Naive B cell (primary cell): Measurements from ENCODE around the gene MDM2. TPM values are rescaled to one million over a fixed set of nuclear protein-coding genes. Genes with fewer than 3 reads are reported as not detected.
"Not testable (repeated sequence)": the region's sequence is repeated elsewhere in the genome, so short reads cannot be mapped to it uniquely, and the experiment has no call there.

Experiments
- ATAC-seq, 2 donors: fragments of 150-1000 bp; cut with Tn5 transposase; 2 replicates each; pipeline ENCODE4 v1.10.0; 2021; ENCODE audit warnings: low read depth in 2 of 2, mild to moderate bottlenecking in 2 of 2, moderate library complexity in 2 of 2
- DNase-seq: peaks from one replicate; pipeline ENCODE4 v3.0.0; 2022
- H3K27ac Mint-ChIP-seq, 6 donors: one replicate each; pipeline ENCODE4 v1.8.0; 2020 to 2022; ENCODE audit warnings: mild to moderate bottlenecking in 6 of 6, mixed read lengths in 6 of 6, moderate library complexity in 5 of 6, inconsistent platforms in 2 of 6
- H3K27me3 Mint-ChIP-seq, 3 donors: one replicate each; pipeline ENCODE4 v1.8.0; 2021 to 2022; ENCODE audit warnings: mixed read lengths in 3 of 3, mild to moderate bottlenecking in 1 of 3
- H3K36me3 Mint-ChIP-seq, 2 donors: one replicate each; pipeline ENCODE4 v1.8.0; 2020 to 2022; ENCODE audit warnings: mixed read lengths in 2 of 2, inconsistent platforms in 1 of 2, mild to moderate bottlenecking in 1 of 2
- H3K4me1 Mint-ChIP-seq, 3 donors: one replicate each; pipeline ENCODE4 v1.8.0; 2020 to 2022; ENCODE audit warnings: mixed read lengths in 3 of 3, inconsistent platforms in 1 of 3, mild to moderate bottlenecking in 1 of 3, moderate library complexity in 1 of 3
- H3K4me3 Mint-ChIP-seq, 8 donors: one replicate each; pipeline ENCODE4 v1.8.0; 2020 to 2022; ENCODE audit warnings: mild to moderate bottlenecking in 8 of 8, mixed read lengths in 8 of 8, moderate library complexity in 8 of 8, inconsistent platforms in 2 of 8
- H3K9me3 Mint-ChIP-seq, 7 donors: one replicate each; pipeline ENCODE4 v1.8.0; 2020 to 2022; ENCODE audit warnings: mixed read lengths in 7 of 7, mild to moderate bottlenecking in 5 of 7, inconsistent platforms in 2 of 7, moderate library complexity in 1 of 7
- polyA plus RNA-seq, 6 donors: library from polyadenylated mRNA; unstranded; fragments of 300-500 nt; fragmentation: Illumina TruSeq; gene quantifications; one replicate each; pipeline ENCODE4 v1.2.3, GENCODE V29; 2021; ENCODE audit warnings: low read depth in 6 of 6

MDM2 gene
- polyA plus RNA-seq, 6 donors from 2014 or later, result 21.6 to 31.1 (median 25.6) TPM

DNA sequence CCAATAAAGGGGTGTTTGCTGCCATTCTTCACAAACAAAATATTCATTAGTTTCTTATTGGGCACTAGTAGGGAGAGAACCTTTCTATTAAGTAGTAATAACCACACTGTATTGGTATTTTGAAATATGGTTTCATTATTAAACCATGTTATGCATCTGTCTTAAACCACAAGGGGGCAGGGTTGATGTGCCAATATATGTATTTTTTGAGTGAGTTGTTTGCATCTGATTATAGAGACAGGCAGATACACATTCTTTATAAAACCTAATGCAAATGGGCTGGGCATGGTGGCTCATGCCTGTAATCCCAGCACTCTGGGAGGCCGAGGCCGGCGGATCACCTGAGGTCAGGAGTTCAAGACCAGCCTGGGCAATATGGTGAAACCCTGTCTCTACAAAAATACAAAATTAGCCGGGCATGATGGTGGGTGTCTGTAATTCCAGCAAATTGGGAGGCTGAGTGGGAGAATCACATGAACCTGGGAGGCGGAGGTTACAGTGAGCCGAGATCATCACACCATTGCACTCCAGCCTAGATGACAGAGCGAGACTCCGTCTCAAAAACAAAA, 56.0 kb downstream of the MDM2 start:
- DNase-seq (peak; percentile 44), ATAC-seq (peak; percentile 49 to 51)
- H3K9me3 Mint-ChIP-seq, H3K4me1 Mint-ChIP-seq, H3K27me3 Mint-ChIP-seq, H3K36me3 Mint-ChIP-seq, H3K4me3 Mint-ChIP-seq: not testable (repeated sequence)
- H3K27ac Mint-ChIP-seq, result peak overlapping the region in 1 of 6 donors; percentile 67

DNA sequence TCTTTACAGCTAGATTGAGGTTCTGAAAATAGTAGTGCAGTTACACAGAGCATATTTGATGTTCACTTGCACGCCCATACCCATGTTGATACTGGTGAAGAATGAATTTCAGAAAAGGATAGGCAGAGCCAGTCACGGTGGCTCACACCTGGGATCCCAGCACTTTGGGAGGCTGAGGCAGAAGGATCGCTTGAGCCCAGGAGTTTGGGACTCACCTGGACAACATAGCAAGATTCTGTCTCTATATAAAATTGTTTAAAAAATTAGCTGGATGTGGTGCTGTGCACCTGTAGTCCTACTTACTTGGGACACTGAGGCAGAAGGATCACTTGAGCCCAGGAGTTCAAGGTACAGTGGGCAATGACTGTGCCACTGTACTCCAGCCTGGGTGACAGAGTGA, 56.6 kb downstream of the MDM2 start:
- H3K36me3 Mint-ChIP-seq, result no peaks in the 10 kb centered on the region
- H3K4me3 Mint-ChIP-seq, result no peak overlapping the region
- H3K4me1 Mint-ChIP-seq, result peaks cover 0 to 7% (median 0%) of the 10 kb centered on the region in 3 donors
- H3K9me3 Mint-ChIP-seq, result no peaks in the 10 kb centered on the region
- H3K27ac Mint-ChIP-seq, result no peak overlapping the region
- ATAC-seq (no peak), DNase-seq (no peak)
- no peaks in the 10 kb centered on the region for H3K27me3 Mint-ChIP-seq

DNA sequence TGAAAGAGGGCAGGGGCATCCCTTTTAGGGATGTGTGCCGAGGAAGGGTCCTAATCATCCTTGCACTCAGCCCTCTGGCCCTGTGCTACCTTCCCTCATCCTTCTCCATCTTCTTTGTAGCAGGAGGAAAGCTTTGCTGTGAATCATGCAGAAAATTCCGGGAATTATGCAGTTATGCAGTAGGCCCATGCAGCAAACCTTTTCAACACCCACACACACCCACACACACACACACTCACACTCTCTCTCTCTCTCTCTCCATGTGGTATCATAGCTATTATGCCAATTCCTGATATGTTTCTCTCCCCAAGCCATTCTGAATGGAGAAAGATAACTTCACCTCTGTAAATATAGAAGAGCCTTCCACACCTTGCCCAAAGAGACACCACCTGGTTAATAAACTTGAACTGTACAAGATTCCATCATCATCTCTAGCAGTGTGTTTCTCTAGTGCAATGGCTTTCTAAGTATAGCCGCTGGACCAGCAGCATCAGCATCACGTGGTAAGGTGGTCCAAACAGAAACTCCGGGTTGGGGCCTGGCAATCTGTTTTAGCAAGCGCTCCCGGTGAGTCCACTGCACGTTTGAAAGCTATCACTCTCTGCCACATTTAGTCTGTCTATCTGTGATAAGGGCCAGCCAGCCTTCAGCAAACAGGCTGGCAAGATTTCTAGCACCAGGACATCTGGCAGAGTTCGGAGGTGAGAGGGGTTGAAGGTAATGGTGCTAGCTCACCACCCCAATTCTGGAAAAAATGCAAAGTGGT, 57.6 kb downstream of the MDM2 start:
- H3K36me3 Mint-ChIP-seq, result no peaks in the 10 kb centered on the region
- H3K9me3 Mint-ChIP-seq, result no peaks in the 10 kb centered on the region

DNA sequence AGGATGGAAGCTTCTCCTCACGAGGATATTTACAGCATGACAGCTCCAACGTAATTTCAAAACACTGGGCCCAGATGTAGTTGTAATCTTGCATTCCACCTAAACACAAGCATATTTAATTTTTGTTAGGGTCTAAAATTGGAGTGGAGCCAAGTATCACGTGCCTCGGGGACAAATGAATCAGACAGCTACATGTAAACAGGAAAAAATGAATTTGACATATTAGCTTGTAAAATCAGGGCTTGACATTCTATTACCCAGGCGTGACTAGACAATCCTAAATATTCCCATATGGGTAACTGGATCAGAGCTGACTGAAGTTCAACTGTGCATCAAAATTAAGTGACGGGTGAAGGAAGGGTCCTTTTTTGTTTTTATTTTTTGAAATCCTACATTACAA, 59.0 kb downstream of the MDM2 start:
- DNase-seq (no peak), ATAC-seq (no peak)
- Mint-ChIP-seq H3K27me3 (no peaks in the 10 kb centered on the region), H3K4me1 (peaks cover 0 to 6% (median 4%) of the 10 kb centered on the region in 3 donors), H3K9me3 (no peaks in the 10 kb centered on the region), H3K4me3 (no peak overlapping the region), H3K36me3 (no peaks in the 10 kb centered on the region), H3K27ac (no peak overlapping the region)

More for the DNA sequence above, 57.6 kb downstream of the MDM2 start:
- Mint-ChIP-seq H3K27ac (peak overlapping the region in 1 of 6 donors; percentile 43), H3K4me3 (peak overlapping the region in 1 of 8 donors; percentile 42), H3K27me3 (no peaks in the 10 kb centered on the region), H3K4me1 (peaks cover 0 to 7% (median 0%) of the 10 kb centered on the region in 3 donors)
- DNase-seq, result no peak
- no peak for ATAC-seq

DNA sequence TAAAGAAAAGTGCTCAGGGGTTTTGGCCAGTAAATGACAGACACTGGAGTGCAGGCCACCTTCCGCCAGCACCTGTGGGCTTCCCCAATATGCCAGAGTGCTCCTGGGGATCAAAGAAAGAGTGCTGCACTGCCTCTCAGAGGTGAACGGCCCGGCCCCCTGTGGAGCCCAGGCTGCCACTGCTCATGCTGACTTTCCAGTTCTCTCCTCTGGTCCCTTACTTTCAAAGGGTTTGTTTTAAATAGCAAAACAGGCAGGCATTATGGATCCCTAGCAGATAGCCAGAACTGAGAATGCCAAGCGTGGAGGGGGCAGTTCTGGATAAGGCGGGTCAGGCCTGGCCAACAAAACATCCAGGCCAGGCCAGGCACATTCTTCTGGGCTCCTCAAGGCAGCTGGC, 59.6 kb downstream of the MDM2 start:
- no peaks in the 10 kb centered on the region for H3K9me3 Mint-ChIP-seq
- DNase-seq, result no peak
- H3K27me3 Mint-ChIP-seq, result no peaks in the 10 kb centered on the region
- peaks cover 0 to 6% (median 3%) of the 10 kb centered on the region in 3 donors for H3K4me1 Mint-ChIP-seq
- H3K36me3 Mint-ChIP-seq, result no peaks in the 10 kb centered on the region
- H3K4me3 Mint-ChIP-seq, result no peak overlapping the region
- ATAC-seq, result no peak
- H3K27ac Mint-ChIP-seq, result peak overlapping the region in 1 of 6 donors; percentile 17

DNA sequence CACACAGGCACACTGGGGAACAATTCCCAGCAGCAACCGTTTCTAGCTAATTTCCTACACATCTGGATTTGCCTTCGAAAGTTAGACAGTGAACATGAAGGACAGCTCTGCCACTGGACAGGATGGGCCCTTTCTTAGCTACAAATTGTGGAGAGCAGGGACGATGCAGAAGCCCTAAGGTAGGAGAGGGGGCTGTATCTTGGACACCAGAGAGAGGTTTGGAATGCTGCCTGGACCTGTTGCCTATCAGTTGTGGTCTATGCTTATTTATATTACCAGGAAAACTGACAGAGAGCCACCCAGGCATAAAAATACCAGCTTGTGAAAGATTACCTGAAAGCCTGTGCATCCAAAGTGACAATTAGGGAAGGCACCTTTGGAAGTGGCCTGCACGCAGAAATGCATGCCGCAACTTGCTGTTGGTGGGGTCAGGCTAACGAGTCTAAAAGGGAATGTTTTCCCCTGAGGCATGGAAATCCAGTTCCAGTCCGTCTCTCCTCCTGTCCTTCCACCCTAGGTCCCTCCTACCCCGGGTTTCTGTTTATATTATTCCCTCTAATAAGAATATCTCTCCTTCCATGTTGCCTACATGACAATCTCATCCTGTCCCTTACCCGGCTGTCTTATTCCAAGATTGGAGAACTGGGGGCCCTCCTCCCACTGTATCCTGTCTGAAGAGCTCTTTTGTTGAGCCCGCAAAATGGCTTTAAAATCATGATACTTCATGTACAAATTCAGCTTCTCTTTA, 60.2 kb downstream of the MDM2 start:
- Mint-ChIP-seq H3K36me3 (no peaks in the 10 kb centered on the region), H3K4me3 (no peak overlapping the region), H3K9me3 (no peaks in the 10 kb centered on the region), H3K4me1 (peaks cover 0 to 6% (median 3%) of the 10 kb centered on the region in 3 donors), H3K27ac (no peak overlapping the region), H3K27me3 (no peaks in the 10 kb centered on the region)
- DNase-seq (no peak), ATAC-seq (no peak)

DNA sequence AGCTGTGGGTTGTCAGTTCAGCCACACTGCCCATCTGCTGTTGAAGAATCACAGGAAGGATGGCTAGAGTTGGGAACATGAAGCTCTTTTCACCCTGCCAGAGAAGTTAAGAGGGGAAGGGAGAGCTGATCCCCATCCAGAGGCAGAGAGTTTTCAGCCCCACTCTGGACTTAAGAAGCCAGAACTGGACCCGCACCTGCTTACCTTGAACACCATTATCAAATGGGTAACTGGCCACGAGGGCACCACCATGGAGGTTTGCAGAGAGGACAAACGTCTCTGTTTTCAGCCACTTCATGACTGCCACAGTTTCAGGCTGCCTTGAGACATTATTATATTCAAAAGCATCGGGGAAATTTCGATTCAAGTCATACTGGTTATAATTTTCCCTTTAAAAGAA, 62.0 kb downstream of the MDM2 start:
- no peak overlapping the region for H3K4me3 Mint-ChIP-seq
- H3K27me3 Mint-ChIP-seq, result no peaks in the 10 kb centered on the region
- H3K27ac Mint-ChIP-seq, result no peak overlapping the region
- H3K9me3 Mint-ChIP-seq, result no peaks in the 10 kb centered on the region
- DNase-seq (no peak), ATAC-seq (no peak)
- H3K4me1 Mint-ChIP-seq, result peaks cover 0 to 6% (median 1%) of the 10 kb centered on the region in 3 donors
- H3K36me3 Mint-ChIP-seq, result no peaks in the 10 kb centered on the region

DNA sequence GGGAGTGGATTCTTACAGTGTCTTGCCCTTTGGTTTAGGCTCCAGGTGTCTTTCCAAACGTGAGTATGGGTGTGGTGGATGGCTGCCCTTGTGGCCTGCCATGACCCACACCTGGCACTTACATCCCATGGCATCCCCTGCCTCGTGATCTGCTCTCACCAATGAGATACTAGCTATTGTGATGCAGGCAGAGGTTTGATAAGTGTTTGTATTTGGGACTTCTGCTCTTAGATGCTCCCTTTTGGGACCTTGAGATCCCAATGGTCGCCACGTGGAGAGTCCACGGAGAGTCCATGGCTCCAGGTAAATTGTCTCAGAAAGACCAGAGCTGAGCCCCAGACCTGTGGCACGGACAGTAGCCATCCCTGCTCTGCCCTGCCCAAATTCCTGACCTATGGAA, 62.5 kb downstream of the MDM2 start:
- no peak for DNase-seq
- no peak overlapping the region for H3K27ac Mint-ChIP-seq
- no peaks in the 10 kb centered on the region for H3K9me3 Mint-ChIP-seq
- no peak overlapping the region for H3K4me3 Mint-ChIP-seq
- H3K4me1 Mint-ChIP-seq, result peaks cover 0 to 6% (median 3%) of the 10 kb centered on the region in 3 donors
- H3K27me3 Mint-ChIP-seq, result no peaks in the 10 kb centered on the region
- ATAC-seq, result no peak
- no peaks in the 10 kb centered on the region for H3K36me3 Mint-ChIP-seq

DNA sequence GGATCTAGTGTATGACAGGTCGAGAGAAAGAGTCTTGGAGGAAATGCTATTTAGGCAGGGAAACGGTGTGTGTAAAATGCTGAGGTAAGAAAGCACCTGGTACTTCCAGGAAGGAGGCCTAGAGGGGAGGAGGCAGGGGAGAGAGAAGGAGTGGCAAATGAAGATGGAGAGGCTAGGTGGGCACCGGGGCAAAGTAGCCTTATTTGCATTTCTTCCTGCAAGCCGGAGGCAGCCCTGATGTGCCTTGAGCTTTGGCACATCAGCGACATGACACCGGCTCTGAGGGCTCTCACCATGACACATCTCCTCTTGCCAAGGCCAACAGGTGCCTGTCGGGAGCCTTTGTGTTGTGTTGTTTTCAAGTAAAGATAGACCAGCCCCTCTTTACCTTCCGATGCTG, 63.4 kb downstream of the MDM2 start:
- no peaks in the 10 kb centered on the region for H3K27me3 Mint-ChIP-seq
- H3K4me1 Mint-ChIP-seq, result peaks cover 0 to 8% (median 6%) of the 10 kb centered on the region in 3 donors
- no peak overlapping the region for H3K27ac Mint-ChIP-seq
- no peaks in the 10 kb centered on the region for H3K36me3 Mint-ChIP-seq
- no peak for DNase-seq
- no peaks in the 10 kb centered on the region for H3K9me3 Mint-ChIP-seq
- H3K4me3 Mint-ChIP-seq, result no peak overlapping the region
- ATAC-seq, result no peak

DNA sequence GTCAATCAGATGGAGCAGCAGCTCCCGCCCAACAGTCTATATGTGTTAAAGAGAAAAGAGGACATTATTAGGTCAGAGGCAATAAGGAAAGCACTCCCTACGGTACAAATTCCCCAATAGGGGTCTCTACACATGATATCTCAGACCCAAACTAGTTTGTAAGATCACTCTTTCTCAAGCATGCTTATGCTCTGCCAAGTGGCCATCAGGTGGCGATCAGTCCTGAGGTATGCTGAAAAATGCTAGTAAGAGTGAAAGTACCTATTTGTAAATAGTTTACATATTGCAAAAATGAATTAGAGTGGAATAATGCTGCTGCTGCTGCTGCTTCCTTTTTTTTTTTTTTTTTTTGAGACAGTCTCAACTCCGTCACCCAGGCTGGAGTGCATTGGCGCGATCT, 63.9 kb downstream of the MDM2 start:
- Mint-ChIP-seq H3K36me3 (no peaks in the 10 kb centered on the region), H3K4me1 (peaks cover 0 to 12% (median 11%) of the 10 kb centered on the region in 3 donors), H3K9me3 (no peaks in the 10 kb centered on the region), H3K27me3 (no peaks in the 10 kb centered on the region), H3K4me3 (no peak overlapping the region), H3K27ac (peak overlapping the region in 1 of 6 donors; percentile 49)
- DNase-seq (no peak), ATAC-seq (peak; percentile 42 to 48)

DNA sequence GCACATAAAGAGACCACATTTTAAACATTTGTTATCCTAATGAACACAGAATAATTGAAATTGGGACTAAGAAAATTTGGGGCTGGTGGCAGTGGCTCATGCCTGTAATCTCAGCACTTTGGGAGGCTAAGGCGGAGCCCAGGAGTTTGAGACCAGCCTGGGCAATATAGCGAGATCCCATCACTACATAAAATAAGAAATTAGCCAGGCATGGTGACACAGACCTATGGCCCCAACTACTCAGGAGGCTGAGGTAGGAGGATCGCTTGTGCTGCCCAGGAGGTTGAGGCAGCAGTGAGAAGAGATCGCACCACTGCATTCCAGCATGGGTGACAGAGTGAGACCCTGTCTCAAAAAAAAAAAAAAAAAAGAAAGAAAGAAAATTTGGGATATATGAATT, 65.3 kb downstream of the MDM2 start:
- Mint-ChIP-seq H3K36me3 (no peaks in the 10 kb centered on the region), H3K4me3 (no peak overlapping the region), H3K9me3 (peaks cover 0 to under 1% (median 0%) of the 10 kb centered on the region in 7 donors), H3K27ac (no peak overlapping the region), H3K4me1 (peaks cover 0 to 12% (median 12%) of the 10 kb centered on the region in 3 donors), H3K27me3 (no peaks in the 10 kb centered on the region)
- ATAC-seq (no peak), DNase-seq (no peak)

DNA sequence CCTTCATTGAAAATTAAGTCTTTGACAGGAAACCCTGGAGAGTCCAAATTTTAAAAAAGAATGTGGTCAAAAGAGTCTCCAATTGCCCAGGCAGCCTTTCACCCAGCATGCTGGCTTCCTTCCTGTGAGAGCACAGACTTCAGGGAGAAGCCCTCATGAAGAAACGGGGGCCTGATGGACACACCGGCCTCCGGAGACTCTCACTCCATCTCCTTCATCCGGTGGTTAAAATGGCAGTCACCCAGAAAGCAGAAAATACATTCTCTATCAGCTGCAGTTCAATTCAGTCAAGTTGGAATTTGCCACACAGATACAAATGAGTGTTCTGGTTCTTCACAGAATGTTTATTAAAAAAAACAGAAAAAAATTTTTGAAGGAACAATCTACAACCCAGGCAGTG, 68.5 kb downstream of the MDM2 start:
- Mint-ChIP-seq H3K9me3 (peaks cover 0 to 1% (median 0%) of the 10 kb centered on the region in 7 donors), H3K36me3 (no peaks in the 10 kb centered on the region), H3K27me3 (no peaks in the 10 kb centered on the region), H3K4me1 (peaks cover 0 to 12% (median 7%) of the 10 kb centered on the region in 3 donors), H3K4me3 (no peak overlapping the region), H3K27ac (peak overlapping the region in 3 of 6 donors; percentile 38 to 81 (median 48))
- ATAC-seq (no peak), DNase-seq (no peak)

DNA sequence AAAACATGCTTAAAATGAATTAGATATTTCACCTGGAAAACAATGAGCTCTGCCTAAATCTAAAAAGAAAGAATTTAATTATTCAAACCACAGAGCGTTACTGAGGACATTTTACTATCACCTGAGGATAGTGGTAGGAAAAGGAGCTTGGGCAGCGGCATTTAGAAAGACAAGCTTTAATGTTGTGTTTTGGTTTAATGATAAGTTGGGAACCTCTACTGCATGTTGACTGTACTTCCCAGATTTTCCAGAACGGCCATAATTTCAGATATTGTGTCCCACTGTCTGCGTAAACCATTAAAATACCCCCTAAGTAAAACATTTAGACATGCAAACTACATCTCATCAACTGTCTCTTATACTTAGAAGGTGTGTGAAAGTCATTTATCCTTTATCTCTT, 69.6 kb downstream of the MDM2 start:
- DNase-seq (no peak), ATAC-seq (no peak)
- no peak overlapping the region for H3K27ac Mint-ChIP-seq
- H3K9me3 Mint-ChIP-seq, result peaks cover 0 to 4% (median 0%) of the 10 kb centered on the region in 7 donors
- H3K27me3 Mint-ChIP-seq, result no peaks in the 10 kb centered on the region
- H3K4me1 Mint-ChIP-seq, result peaks cover 0 to 12% (median 5%) of the 10 kb centered on the region in 3 donors
- H3K4me3 Mint-ChIP-seq, result no peak overlapping the region
- H3K36me3 Mint-ChIP-seq, result no peaks in the 10 kb centered on the region

DNA sequence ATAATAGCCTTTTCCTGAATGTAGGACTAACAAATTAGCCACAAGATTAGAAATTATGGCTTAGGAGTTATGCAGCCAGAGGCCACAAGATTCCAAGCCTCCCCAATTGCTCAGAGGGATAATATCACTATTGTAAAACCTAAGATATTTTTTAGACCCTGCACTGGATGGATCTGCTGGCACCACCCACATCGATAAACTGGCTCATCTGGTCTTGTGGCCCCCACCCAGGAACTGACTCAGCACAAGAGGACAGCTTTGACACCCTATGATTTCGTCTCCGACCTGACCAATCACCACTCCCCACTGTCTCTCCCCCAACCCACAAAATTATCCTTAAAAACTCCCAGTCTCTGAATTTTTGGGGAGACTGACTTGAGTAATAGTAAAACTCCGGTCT, 70.3 kb downstream of the MDM2 start:
- H3K27ac Mint-ChIP-seq, result peak overlapping the region in 1 of 6 donors; percentile 22
- H3K4me3 Mint-ChIP-seq, result no peak overlapping the region
- DNase-seq (no peak), ATAC-seq (no peak)
- peaks cover 0 to 4% (median 0%) of the 10 kb centered on the region in 7 donors for H3K9me3 Mint-ChIP-seq
- no peaks in the 10 kb centered on the region for H3K27me3 Mint-ChIP-seq
- peaks cover 0 to 16% (median 5%) of the 10 kb centered on the region in 3 donors for H3K4me1 Mint-ChIP-seq
- no peaks in the 10 kb centered on the region for H3K36me3 Mint-ChIP-seq
